Endodermal cell (in vitro differentiated cells): ENCODE measurements around the gene SEMA6C. TPM values are rescaled to one million over a fixed set of nuclear protein-coding genes. Genes with fewer than 3 reads are reported as not detected.
"Not testable (repeated sequence)": the region's sequence is repeated elsewhere in the genome, so short reads cannot be mapped to it uniquely, and the experiment has no call there.

ENCODE experiments used
- DNase-seq: peaks from one replicate; pipeline ENCODE4 v3.0.0-alpha.2; 2017
- H3K27ac ChIP-seq: 2 replicates; pipeline ENCODE4 v1.5.1; 2013; ENCODE audit warnings: mild to moderate bottlenecking, low read depth, low read length, moderate library complexity
- H3K27me3 ChIP-seq: 2 replicates; pipeline ENCODE4 v1.6.1; 2013; ENCODE audit warnings: mild to moderate bottlenecking, low read length, moderate library complexity; ENCODE audit not compliant: insufficient read depth, control insufficient read depth, poor library complexity, severe bottlenecking
- H3K36me3 ChIP-seq: 2 replicates; pipeline ENCODE4 v1.7.0; 2013; ENCODE audit warnings: mild to moderate bottlenecking, low read length, moderate library complexity; ENCODE audit not compliant: control insufficient read depth, insufficient read depth
- H3K4me1 ChIP-seq: one replicate; pipeline ENCODE4 v1.7.0; 2013; ENCODE audit warnings: low read length; ENCODE audit not compliant: control insufficient read depth, insufficient read depth
- H3K4me3 ChIP-seq: 2 replicates; pipeline ENCODE4 v1.5.1; 2013; ENCODE audit warnings: mild to moderate bottlenecking, low read length, moderate library complexity
- H3K9ac ChIP-seq: 2 replicates; pipeline ENCODE4 v1.6.1; 2013; ENCODE audit warnings: mild to moderate bottlenecking, low read length, moderate library complexity; ENCODE audit not compliant: poor library complexity, severe bottlenecking; ENCODE audit errors: extremely low read depth
- H3K9me3 ChIP-seq: 2 replicates; pipeline ENCODE4 v1.6.1; 2013; ENCODE audit warnings: mild to moderate bottlenecking, low read length, moderate library complexity; ENCODE audit not compliant: control insufficient read depth
- H3K27ac Mint-ChIP-seq: 2 replicates; pipeline ENCODE4 v1.8.0; 2020; ENCODE audit warnings: mixed read lengths
- H3K27me3 Mint-ChIP-seq: 2 replicates; pipeline ENCODE4 v1.8.0; 2021; ENCODE audit warnings: mild to moderate bottlenecking, mixed read lengths; ENCODE audit not compliant: insufficient read depth
- H3K36me3 Mint-ChIP-seq: 2 replicates; pipeline ENCODE4 v1.8.0; 2020; ENCODE audit warnings: low read depth, mixed read lengths
- H3K4me1 Mint-ChIP-seq: 2 replicates; pipeline ENCODE4 v1.8.0; 2020; ENCODE audit warnings: mixed read lengths
- H3K4me3 Mint-ChIP-seq: 2 replicates; pipeline ENCODE4 v1.8.0; 2020; ENCODE audit warnings: mild to moderate bottlenecking, moderate library complexity, mixed read lengths
- H3K9me3 Mint-ChIP-seq: 2 replicates; pipeline ENCODE4 v1.8.0; 2020; ENCODE audit warnings: mild to moderate bottlenecking, mixed read lengths
- CTCF ChIP-seq: fragments of 200-600 bp; sonication (generic); conservative IDR thresholded peaks from 2 replicates; pipeline ENCODE4 v1.5.0; 2021; ENCODE audit warnings: antibody characterized with exemption, mild to moderate bottlenecking
- WGBS, 2 experiments: methylation state at CpG; one replicate each; pipeline versions ENCODE4 v1.1.5 to v1.1.7; 2013; ENCODE audit warnings: missing lambda C conversion rate in 2 of 2, mixed read lengths in 1 of 2; ENCODE audit not compliant: insufficient coverage in 1 of 2, insufficient read length in 1 of 2; 5-methylcytosine and 5-hydroxymethylcytosine counted together
- long read RNA-seq, 4 experiments: library from polyadenylated mRNA in 2 of 4; library from RNA in 1 of 4; library from capped mRNA in 1 of 4; stranded (forward) in 3 of 4; unstranded in 1 of 4; transcript quantifications; one replicate each; pipeline ENCODE4 v2.0.0, GENCODE V29; 2020 to 2021; ENCODE audit warnings: inconsistent platforms in 1 of 4
- polyA plus RNA-seq, 2 experiments: library from polyadenylated mRNA; stranded (reverse); fragments of 50-300 nt; gene quantifications; one replicate each; pipeline ENCODE4 v1.2.3, GENCODE V29; 2013
- total RNA-seq, 2 donors: library from RNA; stranded (reverse); fragmentation: NEBNext Ultra II Directional in 1 of 2; extraction: Animal tissue kit (Norgen Biotek cat#: 25700) in 1 of 2; gene quantifications; 2 replicates in 1 of 2; 3 replicates in 1 of 2; pipeline ENCODE4 v1.2.1, GENCODE V29; 2021

SEMA6C gene, protein sequence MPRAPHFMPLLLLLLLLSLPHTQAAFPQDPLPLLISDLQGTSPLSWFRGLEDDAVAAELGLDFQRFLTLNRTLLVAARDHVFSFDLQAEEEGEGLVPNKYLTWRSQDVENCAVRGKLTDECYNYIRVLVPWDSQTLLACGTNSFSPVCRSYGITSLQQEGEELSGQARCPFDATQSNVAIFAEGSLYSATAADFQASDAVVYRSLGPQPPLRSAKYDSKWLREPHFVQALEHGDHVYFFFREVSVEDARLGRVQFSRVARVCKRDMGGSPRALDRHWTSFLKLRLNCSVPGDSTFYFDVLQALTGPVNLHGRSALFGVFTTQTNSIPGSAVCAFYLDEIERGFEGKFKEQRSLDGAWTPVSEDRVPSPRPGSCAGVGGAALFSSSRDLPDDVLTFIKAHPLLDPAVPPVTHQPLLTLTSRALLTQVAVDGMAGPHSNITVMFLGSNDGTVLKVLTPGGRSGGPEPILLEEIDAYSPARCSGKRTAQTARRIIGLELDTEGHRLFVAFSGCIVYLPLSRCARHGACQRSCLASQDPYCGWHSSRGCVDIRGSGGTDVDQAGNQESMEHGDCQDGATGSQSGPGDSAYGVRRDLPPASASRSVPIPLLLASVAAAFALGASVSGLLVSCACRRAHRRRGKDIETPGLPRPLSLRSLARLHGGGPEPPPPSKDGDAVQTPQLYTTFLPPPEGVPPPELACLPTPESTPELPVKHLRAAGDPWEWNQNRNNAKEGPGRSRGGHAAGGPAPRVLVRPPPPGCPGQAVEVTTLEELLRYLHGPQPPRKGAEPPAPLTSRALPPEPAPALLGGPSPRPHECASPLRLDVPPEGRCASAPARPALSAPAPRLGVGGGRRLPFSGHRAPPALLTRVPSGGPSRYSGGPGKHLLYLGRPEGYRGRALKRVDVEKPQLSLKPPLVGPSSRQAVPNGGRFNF
- total RNA-seq = 10 to 100 TPM; 23.8 to 26.5 TPM
- polyA plus RNA-seq (2013, experiment 1 of 2) = 33.4 TPM
- polyA plus RNA-seq (2013, experiment 2 of 2) = 32.0 TPM
- long read RNA-seq, experiment 1, partial matches to known transcripts = 1 of 4 reads
- long read RNA-seq, experiment 1, other reads (novel, unspliced or antisense) = 3 of 4 reads
- long read RNA-seq, experiment 2, transcript SEMA6C-204 (19 exons, 3,892 nt) = major isoform, 8 of 31 reads
- long read RNA-seq, experiment 2, partial matches to known transcripts = 8 of 31 reads
- long read RNA-seq, experiment 2, other reads (novel, unspliced or antisense) = 15 of 31 reads
- long read RNA-seq, experiment 3, partial matches to known transcripts = 0 of 1 reads
- long read RNA-seq, experiment 3, other reads (novel, unspliced or antisense) = 1 of 1 reads
- long read RNA-seq, experiment 4 = 0 reads

DNA sequence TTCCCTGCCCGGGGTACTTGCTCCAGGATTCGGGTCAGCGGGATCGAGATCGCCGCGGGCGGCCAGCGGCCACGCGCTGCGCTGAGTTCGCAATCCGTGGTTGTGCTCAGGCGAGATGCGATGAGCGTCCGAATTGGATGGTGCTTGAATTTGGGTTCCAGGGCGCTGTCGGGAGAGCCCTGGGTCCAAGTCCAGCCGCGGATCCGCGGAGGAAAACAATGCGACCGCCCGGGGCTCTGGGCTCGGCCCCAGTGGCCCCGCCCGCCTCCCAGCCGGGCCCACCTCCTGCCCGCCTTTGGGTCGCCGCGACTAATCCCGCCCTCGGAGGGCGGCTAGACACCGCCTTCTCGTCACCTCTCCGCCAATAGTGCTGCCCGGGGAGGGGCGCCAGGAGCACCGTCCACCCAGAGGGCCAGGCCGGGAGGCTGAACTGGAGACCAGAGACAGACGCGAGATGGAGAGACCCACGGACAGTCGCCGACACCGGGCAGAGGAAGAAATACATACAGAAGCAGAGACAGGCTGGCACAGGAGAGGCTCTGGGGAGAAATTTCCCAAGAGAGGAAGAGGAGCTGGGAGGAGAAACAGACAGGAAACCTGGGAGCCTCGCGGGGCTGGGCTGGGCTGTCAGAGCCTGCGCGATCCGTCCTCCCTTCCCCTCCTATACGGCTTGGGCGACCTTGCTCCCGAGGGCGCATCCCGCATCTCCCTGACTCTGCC lies at the start of gene SEMA6C:
Gene SEMA6C, minus strand, starts transcription at position 220 of the 720 bp plus-strand sequence. CDS start 4,010 bp downstream, outside the sequence.
- Mint-ChIP-seq H3K9me3 (no peaks in the 10 kb centered on the region), H3K27me3 (peaks cover 11% of the 10 kb centered on the region), H3K27ac (peak within 1 kb of the TSS; percentile 91), H3K4me3 (peak within 1 kb of the TSS; percentile 85), H3K4me1 (peaks cover 27% of the 10 kb centered on the region), H3K36me3 (no peaks in the 10 kb centered on the region)
- Histone ChIP-seq H3K4me1 (no peaks in the 10 kb centered on the region), H3K27ac (peak within 1 kb of the TSS; percentile 40), H3K9me3 (no peaks in the 10 kb centered on the region), H3K36me3 (peaks cover 7% of the 10 kb centered on the region), H3K4me3 (peak within 1 kb of the TSS; percentile 92), H3K27me3 (no peaks in the 10 kb centered on the region), H3K9ac (peak within 1 kb of the TSS; percentile 51)
- DNase-seq = peak; percentile 97
- whole genome bisulfite sequencing, 2 experiments = 0 to 1% methylated on average over 36 to 61 of the region's 61 CpGs
- no peak for TF ChIP-seq CTCF

DNA sequence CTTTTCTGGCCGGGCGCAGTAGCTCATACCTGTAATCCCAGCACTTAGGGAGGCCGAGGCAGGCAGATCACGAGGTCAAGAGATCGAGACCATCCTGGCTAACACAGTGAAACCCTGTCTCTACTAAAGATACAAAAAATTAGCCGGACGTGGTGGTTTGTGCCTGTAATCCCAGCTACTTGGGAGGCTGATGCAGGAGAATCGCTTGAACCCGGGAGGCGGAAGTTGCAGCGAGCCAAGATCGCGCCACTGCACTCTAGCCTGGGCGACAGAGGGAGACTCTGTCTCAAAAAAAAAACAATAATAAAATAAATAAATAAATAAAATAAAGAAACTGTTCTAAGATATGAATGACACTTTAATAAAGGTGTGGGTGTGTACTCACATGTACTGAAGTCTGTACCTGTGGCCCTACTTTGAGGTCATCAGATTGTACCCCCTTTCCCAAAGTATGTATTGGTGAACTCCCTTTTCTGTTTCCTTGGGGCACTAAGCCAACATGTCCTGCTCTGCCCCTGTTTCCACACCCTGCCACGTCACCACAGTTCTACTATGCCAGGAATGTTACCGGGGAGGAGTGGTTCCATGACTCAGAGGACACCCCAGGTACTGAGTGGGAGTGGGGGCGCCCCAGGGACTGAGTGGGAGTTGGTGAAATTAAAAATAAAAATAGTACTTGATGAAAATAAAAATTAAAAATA lies 48.6 kb upstream of the SEMA6C start:
- H3K4me3 ChIP-seq, H3K27ac Mint-ChIP-seq, H3K9ac ChIP-seq, DNase-seq, H3K9me3 ChIP-seq, H3K27ac ChIP-seq, H3K27me3 ChIP-seq, H3K36me3 Mint-ChIP-seq, H3K36me3 ChIP-seq, H3K9me3 Mint-ChIP-seq, H3K4me3 Mint-ChIP-seq, H3K4me1 ChIP-seq, H3K27me3 Mint-ChIP-seq: not testable (repeated sequence)
- H3K4me1 Mint-ChIP-seq = peaks cover 15% of the 10 kb centered on the region
- 93 to 100% methylated on average over 2 to 15 of the region's 17 CpGs for WGBS, 2 experiments

DNA sequence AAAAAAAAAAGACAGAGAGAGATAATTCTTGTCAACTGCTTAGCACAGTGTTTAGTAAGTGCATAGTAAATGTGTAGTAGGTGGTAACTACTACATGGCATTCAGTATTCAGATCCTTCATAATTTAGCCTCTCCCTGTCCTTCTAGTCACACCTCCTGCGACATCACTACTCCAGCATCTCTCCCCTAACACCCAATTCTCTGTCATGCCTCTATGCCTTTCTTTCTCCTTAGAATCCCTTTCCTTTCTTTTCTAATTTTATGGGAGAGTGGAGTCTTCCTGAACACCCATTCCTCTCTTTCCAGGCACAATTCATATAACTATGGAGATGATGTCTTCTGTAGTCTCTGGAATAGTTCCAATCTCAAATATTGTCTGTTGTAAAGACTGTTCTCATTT lies 47.4 kb upstream of the SEMA6C start:
- H3K27ac ChIP-seq = no peak overlapping the region
- Mint-ChIP-seq H3K27me3 (peaks cover 3% of the 10 kb centered on the region), H3K4me1 (peaks cover 8% of the 10 kb centered on the region), H3K27ac (no peak overlapping the region), H3K4me3 (no peak overlapping the region), H3K9me3 (no peaks in the 10 kb centered on the region), H3K36me3 (no peaks in the 10 kb centered on the region)
- H3K9ac ChIP-seq = no peak overlapping the region
- no peaks in the 10 kb centered on the region for H3K36me3 ChIP-seq
- no peaks in the 10 kb centered on the region for H3K4me1 ChIP-seq
- no peak for TF ChIP-seq CTCF
- H3K4me3 ChIP-seq = no peak overlapping the region
- H3K27me3 ChIP-seq = peaks cover 8% of the 10 kb centered on the region
- DNase-seq = no peak
- no peaks in the 10 kb centered on the region for H3K9me3 ChIP-seq
- WGBS, 2 experiments = 50 to 89% methylated on average over 1 of the region's 1 CpG
